IMR-90 (cell line): ENCODE data around the gene SPTLC3. TPM values are rescaled to one million over a fixed set of nuclear protein-coding genes. Genes with fewer than 3 reads are reported as not detected.

ENCODE experiments used
- ATAC-seq: fragments of 200-7000 bp; cut with Tn5 transposase; 2 replicates; pipeline ENCODE4 v1.9.1; 2020; ENCODE audit warnings: low read depth, mild to moderate bottlenecking, moderate library complexity
- BruUV-seq: library from RNA; stranded (reverse); fragments of 400-500 nt; replicated peaks from 2 replicates; lab custom pipeline; 2021; lab: Mats Ljungman, UMichigan
- CTCF ChIA-PET: fragments of 300-600 bp; formaldehyde crosslinking; extraction: SDS; loops from one replicate; lab custom pipeline; 2021; ENCODE audit warnings: antibody characterized with exemption; lab: Yijun Ruan, JAX
- POLR2A ChIA-PET: fragments of 300-600 bp; sonication (Branson Sonifier 250); formaldehyde crosslinking; loops from one replicate; lab custom pipeline; 2022; ENCODE audit warnings: antibody characterized with exemption; ENCODE audit not compliant: unreplicated experiment; lab: Charles Lee
- DNase-seq: peaks from one replicate; pipeline ENCODE4 v3.0.0; 2013
- H2AFZ ChIP-seq: replicated peaks from 2 replicates; pipeline ENCODE3; 2013; ENCODE audit warnings: low read length, mild to moderate bottlenecking; ENCODE audit not compliant: poor library complexity
- H2AK5ac ChIP-seq: 2 replicates; pipeline ENCODE4 v1.6.1; 2013; ENCODE audit warnings: low read depth, low read length, inconsistent platforms
- H2AK9ac ChIP-seq: replicated peaks from 2 replicates; pipeline ENCODE3; 2013; ENCODE audit warnings: mild to moderate bottlenecking, low read depth, low read length, moderate library complexity; ENCODE audit not compliant: poor library complexity
- H2BK120ac ChIP-seq: 2 replicates; pipeline ENCODE4 v1.6.1; 2013; ENCODE audit warnings: low read depth, low read length, inconsistent platforms
- H2BK15ac ChIP-seq: 3 replicates; pipeline ENCODE4 v1.6.1; 2013; ENCODE audit warnings: low read depth, low read length, inconsistent platforms
- H2BK20ac ChIP-seq: 2 replicates; pipeline ENCODE4 v1.6.1; 2013; ENCODE audit warnings: low read depth, mild to moderate bottlenecking, inconsistent platforms, low read length, moderate library complexity
- H2BK5ac ChIP-seq: 2 replicates; pipeline ENCODE4 v1.6.1; 2013; ENCODE audit warnings: mild to moderate bottlenecking, low read depth, low read length, inconsistent platforms; ENCODE audit not compliant: poor library complexity, severe bottlenecking
- H3K14ac ChIP-seq: replicated peaks from 2 replicates; pipeline ENCODE4 v1.6.1; 2013; ENCODE audit warnings: low read depth, low read length, inconsistent platforms
- H3K18ac ChIP-seq: 2 replicates; pipeline ENCODE4 v1.6.1; 2013; ENCODE audit warnings: low read depth, low read length, control low read depth
- H3K23ac ChIP-seq: 2 replicates; pipeline ENCODE4 v1.6.1; 2013; ENCODE audit warnings: low read depth, low read length, inconsistent platforms
- H3K27ac ChIP-seq: 2 replicates; pipeline ENCODE4 v1.5.1; 2013; ENCODE audit warnings: mild to moderate bottlenecking, control low read depth, low read length; ENCODE audit not compliant: insufficient read depth
- H3K27me3 ChIP-seq: 2 replicates; pipeline ENCODE4 v1.6.1; 2013; ENCODE audit warnings: low read length; ENCODE audit not compliant: control insufficient read depth, insufficient read depth
- H3K36me3 ChIP-seq: 2 replicates; pipeline ENCODE4 v1.6.1; 2013; ENCODE audit warnings: low read length, mixed read lengths; ENCODE audit not compliant: control insufficient read depth, insufficient read depth
- H3K4ac ChIP-seq: 2 replicates; pipeline ENCODE4 v1.6.1; 2013; ENCODE audit warnings: low read depth, low read length, inconsistent platforms
- H3K4me1 ChIP-seq: 2 replicates; pipeline ENCODE4 v1.6.1; 2013; ENCODE audit warnings: low read length, mixed read lengths; ENCODE audit not compliant: control insufficient read depth, insufficient read depth
- H3K4me2 ChIP-seq: 2 replicates; pipeline ENCODE4 v1.6.1; 2013; ENCODE audit warnings: low read depth, mild to moderate bottlenecking, control low read depth, low read length, moderate library complexity
- H3K4me3 ChIP-seq: 2 replicates; pipeline ENCODE4 v1.5.1; 2013; ENCODE audit warnings: low read depth, mild to moderate bottlenecking, control low read depth, low read length, moderate library complexity; ENCODE audit not compliant: insufficient read depth
- H3K56ac ChIP-seq: 2 replicates; pipeline ENCODE4 v1.6.1; 2013; ENCODE audit warnings: low read length, inconsistent platforms; ENCODE audit not compliant: insufficient read depth; ENCODE audit errors: extremely low read depth
- H3K79me1 ChIP-seq, 2 experiments: 2 replicates each; pipeline ENCODE4 v1.6.1; 2013; ENCODE audit warnings: low read length in 2 of 2, inconsistent platforms in 1 of 2, low read depth in 1 of 2
- H3K9ac ChIP-seq: 2 replicates; pipeline ENCODE4 v1.6.1; 2013; ENCODE audit warnings: low read depth, low read length, control low read depth
- H3K9me1 ChIP-seq: 2 replicates; pipeline ENCODE4 v1.6.1; 2013; ENCODE audit warnings: low read length, inconsistent platforms; ENCODE audit not compliant: insufficient read depth
- H3K9me3 ChIP-seq: 2 replicates; pipeline ENCODE4 v1.6.1; 2013; ENCODE audit warnings: low read length; ENCODE audit not compliant: control insufficient read depth, insufficient read depth
- H4K20me1 ChIP-seq: 2 replicates; pipeline ENCODE4 v1.6.1; 2013; ENCODE audit warnings: low read length, inconsistent platforms; ENCODE audit not compliant: insufficient read depth
- H4K5ac ChIP-seq: 2 replicates; pipeline ENCODE4 v1.6.1; 2013; ENCODE audit warnings: mild to moderate bottlenecking, low read depth, low read length, control low read depth
- H4K8ac ChIP-seq, 2 experiments: 2 replicates each; pipeline ENCODE4 v1.6.1; 2013; ENCODE audit warnings: low read depth in 2 of 2, low read length in 2 of 2, control low read depth in 1 of 2, inconsistent platforms in 1 of 2
- H4K91ac ChIP-seq: 2 replicates; pipeline ENCODE4 v1.6.1; 2013; ENCODE audit warnings: low read depth, low read length, inconsistent platforms; ENCODE audit not compliant: insufficient read depth
- RFX5 ChIP-seq: IDR thresholded peaks from 2 replicates; pipeline ENCODE4 v1.8.0; 2012; ENCODE audit warnings: low read depth, mild to moderate bottlenecking, low read length, moderate library complexity
- WGBS, 2 experiments: methylation state at CpG; one replicate each; pipeline versions ENCODE4 v1.1.5 to v1.1.7; 2013; ENCODE audit warnings: missing lambda C conversion rate in 2 of 2; ENCODE audit not compliant: insufficient read length in 1 of 2; ENCODE audit errors: extremely low coverage in 2 of 2; 5-methylcytosine and 5-hydroxymethylcytosine counted together
- dilution Hi-C: fragments of 300-500 bp; cut with HindIII; formaldehyde crosslinking; loops from one replicate; pipeline ENCODE4 v1.14.3; 2018; ENCODE audit warnings: low sequenced_read_pairs; ENCODE audit not compliant: unreplicated experiment
- in situ Hi-C: fragments of 300-500 bp; cut with MboI; formaldehyde crosslinking; loops from 3 replicates; pipeline ENCODE4 v1.14.3; 2019; ENCODE audit warnings: low sequenced_read_pairs, inconsistent platforms, mixed read lengths
- intact Hi-C: fragments of 100-400 bp; cut with micrococcal nuclease; formaldehyde crosslinking; loops from 2 replicates; pipeline ENCODE4 v1.10.0; 2022
- polyA plus RNA-seq, 3 experiments: library from polyadenylated mRNA; depleted of rRNA; stranded (reverse); fragments of >200 nt; gene quantifications; 2 replicates each; pipeline ENCODE4 v1.2.3, GENCODE V29; 2012; ENCODE audit warnings: low replicate concordance in 1 of 3
- total RNA-seq: library from RNA; depleted of rRNA; stranded (reverse); fragments of >200 nt; gene quantifications from 2 replicates; pipeline ENCODE4 v1.2.3, GENCODE V29; 2012
- TF ChIP-seq, protein P1 (sequence below): conservative IDR thresholded peaks from 2 replicates; pipeline ENCODE4 v1.5.1; 2012; ENCODE audit warnings: mild to moderate bottlenecking, low read depth, low read length, improper control_type of control experiment

SPTLC3 gene
- total and polyA plus RNA-seq, 2 of the 4 experiments (the other 2 are of a cell fraction), result 0.44 to 1.6 TPM

DNA sequence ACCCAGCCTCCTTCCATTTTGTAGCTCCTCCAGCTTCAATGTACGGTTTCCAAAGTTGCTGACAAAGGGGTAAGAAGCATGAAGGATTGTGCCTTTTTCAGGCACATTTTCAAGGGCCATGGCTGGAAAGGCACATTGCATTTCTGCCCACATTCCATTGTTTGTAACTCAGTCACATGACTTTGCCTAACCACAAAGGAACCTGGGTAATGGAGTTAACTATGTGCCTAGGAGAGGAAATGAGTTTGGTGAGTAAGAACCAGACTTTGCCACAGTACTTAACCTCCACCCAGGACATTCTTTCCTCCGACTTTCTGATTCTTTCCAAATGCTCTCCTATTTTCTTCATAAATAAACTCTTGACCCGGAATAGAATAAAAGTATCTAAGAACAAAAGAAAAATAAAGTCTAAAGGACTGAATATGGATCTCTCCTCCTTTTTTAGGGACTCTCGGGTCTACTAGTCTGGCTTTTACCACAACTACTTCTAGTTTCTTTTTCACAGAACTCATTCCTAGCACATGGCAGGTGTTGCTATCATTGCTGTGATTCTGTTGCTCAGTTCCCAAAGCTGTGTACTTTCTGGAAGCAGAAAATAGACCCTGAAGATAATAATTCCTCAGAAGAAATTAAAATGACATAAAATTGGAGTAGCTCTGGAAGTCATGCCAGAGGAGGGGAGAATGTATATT, 130.8 kb downstream of the SPTLC3 start:
- H4K5ac ChIP-seq, result no peak overlapping the region
- no peaks in the 10 kb centered on the region for H3K36me3 ChIP-seq
- H3K9ac ChIP-seq, result no peak overlapping the region
- no peak overlapping the region for H2BK120ac ChIP-seq
- TF ChIP-seq, protein P1, sequence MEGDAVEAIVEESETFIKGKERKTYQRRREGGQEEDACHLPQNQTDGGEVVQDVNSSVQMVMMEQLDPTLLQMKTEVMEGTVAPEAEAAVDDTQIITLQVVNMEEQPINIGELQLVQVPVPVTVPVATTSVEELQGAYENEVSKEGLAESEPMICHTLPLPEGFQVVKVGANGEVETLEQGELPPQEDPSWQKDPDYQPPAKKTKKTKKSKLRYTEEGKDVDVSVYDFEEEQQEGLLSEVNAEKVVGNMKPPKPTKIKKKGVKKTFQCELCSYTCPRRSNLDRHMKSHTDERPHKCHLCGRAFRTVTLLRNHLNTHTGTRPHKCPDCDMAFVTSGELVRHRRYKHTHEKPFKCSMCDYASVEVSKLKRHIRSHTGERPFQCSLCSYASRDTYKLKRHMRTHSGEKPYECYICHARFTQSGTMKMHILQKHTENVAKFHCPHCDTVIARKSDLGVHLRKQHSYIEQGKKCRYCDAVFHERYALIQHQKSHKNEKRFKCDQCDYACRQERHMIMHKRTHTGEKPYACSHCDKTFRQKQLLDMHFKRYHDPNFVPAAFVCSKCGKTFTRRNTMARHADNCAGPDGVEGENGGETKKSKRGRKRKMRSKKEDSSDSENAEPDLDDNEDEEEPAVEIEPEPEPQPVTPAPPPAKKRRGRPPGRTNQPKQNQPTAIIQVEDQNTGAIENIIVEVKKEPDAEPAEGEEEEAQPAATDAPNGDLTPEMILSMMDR, result no peak
- no peak for TF ChIP-seq RFX5
- no peak overlapping the region for H2AK5ac ChIP-seq
- no TSS peak for BruUV-seq
- H3K27ac ChIP-seq, result no peak overlapping the region
- H4K91ac ChIP-seq, result no peak overlapping the region
- H3K27me3 ChIP-seq, result no peaks in the 10 kb centered on the region
- dilution Hi-C loops (no loop called here), intact Hi-C loops (no loop called here), in situ Hi-C loops (no loop called here)
- POLR2A ChIA-PET, result no interaction called here
- no peak overlapping the region for H3K18ac ChIP-seq
- no peak overlapping the region for H3K4me3 ChIP-seq
- no peak overlapping the region for H2BK5ac ChIP-seq
- H4K20me1 ChIP-seq, result no peaks in the 10 kb centered on the region
- ATAC-seq (no peak), DNase-seq (no peak)
- no peak overlapping the region for H3K4me2 ChIP-seq
- no peaks in the 10 kb centered on the region for H3K9me3 ChIP-seq
- H2BK15ac ChIP-seq, result no peak overlapping the region
- H2BK20ac ChIP-seq, result no peak overlapping the region
- H3K4me1 ChIP-seq, result no peaks in the 10 kb centered on the region
- H3K79me1 ChIP-seq, result no peaks in the 10 kb centered on the region
- H2AFZ ChIP-seq, result peak overlapping the region; percentile 26
- CTCF ChIA-PET, result no interaction called here
- H3K56ac ChIP-seq, result no peak overlapping the region
- no peaks in the 10 kb centered on the region for H3K9me1 ChIP-seq
- no peak overlapping the region for H2AK9ac ChIP-seq
- H3K4ac ChIP-seq, result no peak overlapping the region
- no CpG with 5 or more reads among the region's 4 CpGs for WGBS, 2 experiments
- H3K14ac ChIP-seq, result no peak overlapping the region
- H3K23ac ChIP-seq, result no peak overlapping the region
- H4K8ac ChIP-seq, result no peak overlapping the region
